ENCODE results near the gene LRRC1.
A peak's percentile ranks its signal among the peaks of the same experiment; 100 is the strongest.
"Not testable (repeated sequence)": the region's sequence is repeated elsewhere in the genome, so short reads cannot be mapped to it uniquely, and the experiment has no call there.

LRRC1 gene

GRCh38 chr6:53794720-53795339 lies at the start of gene LRRC1:
Gene LRRC1 (plus strand): TSS chr6:53795005. CDS start chr6:53795257, 252 bp downstream.
- DNase-seq (ENCODE audit: low read depth): peak; percentile 67

GRCh38 chr6:53746442-53747103 lies 48.2 kb upstream of the LRRC1 start:
- no peak for DNase-seq (ENCODE audit: low read depth)

- DNase-seq (ENCODE audit: low read depth): no peak
Observed at GRCh38 chr6:53750052-53750650, 44.7 kb upstream of the LRRC1 start.

- DNase-seq (ENCODE audit: low read depth): no peak
Observed at GRCh38 chr6:53751417-53751816, 43.4 kb upstream of the LRRC1 start.

GRCh38 chr6:53752440-53752839 lies 42.4 kb upstream of the LRRC1 start:
- no peak for DNase-seq (ENCODE audit: low read depth)

GRCh38 chr6:53752856-53753255 lies 41.9 kb upstream of the LRRC1 start:
- no peak for DNase-seq (ENCODE audit: low read depth)

GRCh38 chr6:53754330-53754729 lies 40.5 kb upstream of the LRRC1 start:
- DNase-seq (ENCODE audit: low read depth): no peak

- no peak for DNase-seq (ENCODE audit: low read depth)
Observed at GRCh38 chr6:53756396-53756795, 38.4 kb upstream of the LRRC1 start.

GRCh38 chr6:53758496-53758895 lies 36.3 kb upstream of the LRRC1 start:
- DNase-seq (ENCODE audit: low read depth): no peak

- DNase-seq (ENCODE audit: low read depth): no peak
Observed at GRCh38 chr6:53761036-53761435, 33.8 kb upstream of the LRRC1 start.

GRCh38 chr6:53765270-53765669 lies 29.5 kb upstream of the LRRC1 start:
- DNase-seq (ENCODE audit: low read depth): no peak

GRCh38 chr6:53766930-53767329 lies 27.9 kb upstream of the LRRC1 start:
- DNase-seq (ENCODE audit: low read depth): no peak

GRCh38 chr6:53767941-53768340 lies 26.9 kb upstream of the LRRC1 start:
- DNase-seq (ENCODE audit: low read depth): no peak

GRCh38 chr6:53768636-53769035 lies 26.2 kb upstream of the LRRC1 start:
- no peak for DNase-seq (ENCODE audit: low read depth)

GRCh38 chr6:53770780-53771249 lies 24.0 kb upstream of the LRRC1 start:
- no peak for DNase-seq (ENCODE audit: low read depth)

- DNase-seq (ENCODE audit: low read depth): no peak
Observed at GRCh38 chr6:53771785-53772624, 22.8 kb upstream of the LRRC1 start.

GRCh38 chr6:53773044-53773696 lies 21.6 kb upstream of the LRRC1 start:
- no peak for DNase-seq (ENCODE audit: low read depth)

GRCh38 chr6:53776152-53776551 lies 18.7 kb upstream of the LRRC1 start:
- not testable (repeated sequence) for DNase-seq (ENCODE audit: low read depth)

GRCh38 chr6:53784991-53785390 lies 9.8 kb upstream of the LRRC1 start:
- DNase-seq (ENCODE audit: low read depth): not testable (repeated sequence)

GRCh38 chr6:53786832-53787231 lies 8.0 kb upstream of the LRRC1 start:
- no peak for DNase-seq (ENCODE audit: low read depth)

- no peak for DNase-seq (ENCODE audit: low read depth)
Observed at GRCh38 chr6:53790886-53791285, 3.9 kb upstream of the LRRC1 start.

GRCh38 chr6:53792016-53792415 lies 2.8 kb upstream of the LRRC1 start:
- no peak for DNase-seq (ENCODE audit: low read depth)
